GM18507 (cell line): ENCODE data around the gene DUSP22.
"Not testable (repeated sequence)": the region's sequence is repeated elsewhere in the genome, so short reads cannot be mapped to it uniquely, and the experiment has no call there.

Experiments
- DNase-seq: peaks from one replicate; pipeline ENCODE4 v3.0.0; 2011; ENCODE audit warnings: low read depth; ENCODE audit not compliant: insufficient read length; ENCODE audit errors: extremely low spot score
- FAIRE-seq: peaks from 2 replicates; lab custom pipeline; 2011; peaks lifted over from hg19 to GRCh38; lab: Jason Lieb, UNC

The DUSP22 gene

GRCh38 chr6:278494-278893, 13.8 kb upstream of the DUSP22 start:
- DNase-seq (no peak), FAIRE-seq (no peak)

- DNase-seq (no peak), FAIRE-seq (no peak)
Observed at GRCh38 chr6:279341-280029, 12.8 kb upstream of the DUSP22 start.

GRCh38 chr6:280775-281468, 11.4 kb upstream of the DUSP22 start:
- FAIRE-seq (no peak), DNase-seq (no peak)

- no peak for FAIRE-seq
- no peak for DNase-seq
Observed at GRCh38 chr6:281469-282103, 10.7 kb upstream of the DUSP22 start.

DNA sequence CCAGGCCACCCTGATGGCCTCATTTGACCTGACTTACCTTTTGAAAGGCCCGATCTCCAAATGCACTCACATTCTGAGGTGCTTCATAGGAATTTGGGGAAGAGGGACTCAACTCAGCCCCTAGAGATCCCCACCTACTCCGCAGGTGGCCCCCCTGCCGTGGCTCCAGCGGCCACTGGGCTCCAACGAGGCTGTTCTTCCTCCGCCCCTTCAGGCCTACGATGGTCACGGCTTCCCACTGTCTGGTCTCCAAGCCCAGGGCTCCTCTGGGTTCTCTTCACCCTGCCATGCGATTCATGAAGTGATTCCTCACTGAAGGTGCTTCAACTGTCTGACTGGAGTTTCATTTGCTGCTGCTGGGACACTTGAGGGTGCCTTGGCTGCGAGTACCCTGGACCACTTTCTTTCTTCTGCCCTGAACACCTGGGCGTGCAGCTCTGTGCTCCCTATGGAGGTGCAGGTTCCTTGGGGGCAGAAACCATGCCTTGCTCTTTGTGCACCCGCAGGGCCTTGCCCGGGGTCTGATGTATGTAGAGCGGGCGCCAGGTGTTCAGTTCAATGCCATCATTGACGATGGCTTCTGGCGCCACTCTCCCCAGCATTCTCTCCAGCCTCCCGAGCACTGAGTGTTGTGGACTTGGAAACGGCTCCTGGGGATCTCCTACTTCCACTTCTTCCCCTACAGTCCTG, 10.0 kb upstream of the DUSP22 start:
- DNase-seq: no peak
- no peak for FAIRE-seq

- no peak for DNase-seq
- FAIRE-seq: no peak
Observed at GRCh38 chr6:282867-283416, 9.3 kb upstream of the DUSP22 start.

DNA sequence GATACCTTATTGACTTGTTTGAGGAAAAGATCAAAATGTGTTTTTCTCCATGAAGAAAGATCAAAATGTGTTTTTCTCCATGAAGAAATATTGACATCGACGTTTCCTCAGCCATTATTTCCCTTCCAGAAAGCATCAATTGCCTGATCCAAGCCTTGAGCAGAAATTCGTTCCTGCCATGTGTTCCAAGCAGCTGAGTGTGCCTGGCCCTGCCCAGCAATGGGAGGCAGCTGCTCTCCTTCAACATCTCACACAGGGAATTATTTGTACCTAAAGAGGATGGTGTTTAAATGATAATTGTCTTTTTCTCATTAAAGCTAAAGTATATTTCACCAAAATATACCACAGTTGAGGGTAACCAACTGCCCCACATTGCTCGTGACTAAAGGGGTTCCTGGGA, 7.8 kb upstream of the DUSP22 start:
- FAIRE-seq: no peak
- no peak for DNase-seq

DNA sequence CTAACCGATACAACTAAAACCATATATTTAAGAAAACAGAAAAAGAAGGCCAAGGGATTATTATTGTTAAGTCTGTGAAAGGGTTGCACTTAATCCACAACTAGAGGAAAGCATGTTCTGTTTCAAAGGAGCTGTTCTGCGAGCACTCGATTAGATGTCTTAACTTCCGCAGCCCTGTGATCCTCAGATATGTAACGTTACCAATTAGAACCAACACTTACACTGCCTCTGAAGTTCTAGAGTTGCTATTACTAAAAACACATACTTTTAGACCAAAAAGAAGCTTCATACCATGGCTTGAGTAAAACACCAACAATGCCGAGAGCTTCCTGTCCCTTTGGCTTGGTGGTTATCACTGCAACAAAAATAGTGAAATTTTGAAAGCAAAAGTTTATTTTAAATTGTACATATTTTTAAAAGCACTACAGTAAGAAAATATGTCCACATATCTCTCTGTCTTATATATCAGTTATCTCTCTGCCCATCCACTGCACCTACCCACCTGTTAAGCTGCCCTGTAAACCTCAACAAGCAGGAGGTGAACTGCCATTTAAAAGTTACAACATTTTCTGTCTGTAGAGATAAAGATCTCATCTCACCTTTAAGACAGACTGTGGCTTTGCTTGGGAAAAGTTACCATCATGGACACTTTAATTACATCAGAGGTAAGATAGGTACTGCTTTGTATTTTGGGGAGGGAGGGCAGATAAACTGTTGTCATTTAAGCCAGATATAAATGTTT, 7.1 kb upstream of the DUSP22 start:
- FAIRE-seq (peak; percentile 15), DNase-seq (no peak)

DNA sequence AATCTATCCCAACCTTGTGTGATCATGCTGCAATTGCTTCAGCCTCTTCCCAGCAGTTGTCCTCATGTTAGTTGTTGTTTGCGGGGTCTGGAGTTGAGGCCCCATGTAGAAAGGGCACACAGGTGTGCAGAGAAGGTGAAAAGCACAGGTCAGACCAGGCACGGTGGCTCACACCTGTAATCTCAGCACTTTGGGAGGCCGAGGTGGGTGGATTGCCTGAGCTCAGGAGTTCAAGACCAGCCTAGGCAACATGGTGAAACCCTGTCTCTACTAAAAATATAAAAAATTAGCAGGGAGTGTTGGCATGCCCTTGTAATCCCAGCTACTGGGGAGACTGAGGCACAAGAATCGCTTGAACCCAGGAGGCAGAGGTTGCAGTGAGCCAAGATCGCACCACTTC, 6.4 kb upstream of the DUSP22 start:
- DNase-seq, FAIRE-seq: not testable (repeated sequence)

DNA sequence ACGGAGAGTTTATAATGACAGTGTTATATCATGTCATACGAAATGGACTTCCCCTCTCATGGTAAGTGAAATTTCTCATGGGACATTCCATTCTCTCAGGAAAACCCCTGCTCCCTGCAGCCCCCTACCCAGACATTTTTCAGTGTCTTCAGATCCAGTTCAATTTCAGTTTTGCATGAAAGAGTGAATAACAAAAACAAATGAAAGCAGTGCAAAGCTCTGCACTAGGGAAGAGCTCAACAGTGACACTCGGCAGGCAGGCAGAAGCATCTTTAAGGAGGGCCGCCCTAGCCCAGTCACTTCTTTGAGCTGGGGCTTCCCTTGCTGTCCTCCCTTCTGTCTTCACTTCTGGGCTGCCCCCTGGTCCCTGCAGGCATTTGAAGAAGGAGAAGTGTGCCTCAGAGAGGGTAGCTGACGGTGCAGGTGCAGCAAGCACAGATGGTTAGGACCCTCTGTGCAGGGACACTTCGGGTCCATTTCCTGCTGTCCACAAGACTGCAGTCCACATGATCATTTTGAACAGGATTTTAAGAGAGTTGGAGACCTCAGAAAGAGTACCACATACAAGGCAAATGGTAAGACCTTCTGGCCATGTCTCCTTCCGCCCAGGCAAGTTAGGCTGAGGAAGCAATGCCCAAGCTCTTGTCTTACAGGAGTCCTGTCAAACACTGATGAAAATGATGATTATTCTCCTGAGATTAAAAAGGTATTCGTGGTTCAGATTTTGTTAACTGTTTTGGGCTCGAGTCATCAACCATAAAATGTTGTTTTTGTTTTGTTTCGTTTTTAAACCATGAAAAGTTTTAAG, 5.4 kb upstream of the DUSP22 start:
- FAIRE-seq: peak; percentile 70

GRCh38 chr6:287489-287860, 4.8 kb upstream of the DUSP22 start:
- DNase-seq (no peak), FAIRE-seq (peak; percentile 63)

More for the DNA sequence above, 5.4 kb upstream of the DUSP22 start:
- DNase-seq: no peak

- DNase-seq (no peak), FAIRE-seq (peak; percentile 48)
Observed at GRCh38 chr6:288866-289265, 3.4 kb upstream of the DUSP22 start.

DNA sequence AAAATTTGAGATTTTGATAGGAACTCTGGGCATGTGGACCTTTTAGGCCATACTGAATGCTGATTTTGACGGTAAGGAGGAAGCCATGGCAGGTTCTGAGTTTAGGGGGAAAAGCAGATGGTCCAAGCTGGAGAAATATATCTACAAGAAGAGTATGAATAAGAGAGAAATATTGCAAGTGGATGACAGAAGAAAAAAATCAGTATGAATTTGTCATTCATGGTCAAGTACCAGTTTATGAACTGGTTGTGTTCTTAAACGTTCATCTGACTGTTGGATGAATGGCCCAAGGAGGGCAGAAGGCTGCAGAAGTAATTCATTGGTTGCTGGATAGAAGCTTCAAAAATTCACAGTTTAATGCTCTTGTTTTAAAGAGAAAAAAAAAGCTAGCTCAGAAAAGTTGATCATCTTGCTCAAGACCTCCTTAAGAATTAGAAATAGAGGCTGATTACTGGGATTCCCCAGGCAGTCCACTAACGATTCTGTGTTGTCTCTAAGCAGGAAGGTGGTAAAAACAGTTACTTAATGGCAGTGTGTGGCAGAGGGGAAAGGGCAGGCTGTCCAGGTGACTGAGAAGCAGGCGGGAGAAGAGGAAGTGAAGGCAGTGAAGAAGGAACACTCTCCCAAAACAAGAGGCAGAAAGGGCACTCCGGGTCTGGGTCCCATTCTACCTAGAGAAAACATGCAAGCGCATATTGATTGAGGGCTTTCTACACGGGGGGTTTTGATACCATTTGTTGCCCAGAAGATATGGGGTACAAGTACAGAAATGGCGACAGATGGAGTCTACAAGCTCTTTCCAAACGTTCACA, 2.0 kb upstream of the DUSP22 start:
- DNase-seq: no peak

GRCh38 chr6:291204-291696, 1.0 kb upstream of the DUSP22 start:
- DNase-seq: no peak
- FAIRE-seq: peak; percentile 87

More for the DNA sequence above, 2.0 kb upstream of the DUSP22 start:
- FAIRE-seq: peak; percentile 86

GRCh38 chr6:292506-293192, 362 bp downstream of the DUSP22 start:
- DNase-seq (no peak), FAIRE-seq (peak; percentile 89)

DNA sequence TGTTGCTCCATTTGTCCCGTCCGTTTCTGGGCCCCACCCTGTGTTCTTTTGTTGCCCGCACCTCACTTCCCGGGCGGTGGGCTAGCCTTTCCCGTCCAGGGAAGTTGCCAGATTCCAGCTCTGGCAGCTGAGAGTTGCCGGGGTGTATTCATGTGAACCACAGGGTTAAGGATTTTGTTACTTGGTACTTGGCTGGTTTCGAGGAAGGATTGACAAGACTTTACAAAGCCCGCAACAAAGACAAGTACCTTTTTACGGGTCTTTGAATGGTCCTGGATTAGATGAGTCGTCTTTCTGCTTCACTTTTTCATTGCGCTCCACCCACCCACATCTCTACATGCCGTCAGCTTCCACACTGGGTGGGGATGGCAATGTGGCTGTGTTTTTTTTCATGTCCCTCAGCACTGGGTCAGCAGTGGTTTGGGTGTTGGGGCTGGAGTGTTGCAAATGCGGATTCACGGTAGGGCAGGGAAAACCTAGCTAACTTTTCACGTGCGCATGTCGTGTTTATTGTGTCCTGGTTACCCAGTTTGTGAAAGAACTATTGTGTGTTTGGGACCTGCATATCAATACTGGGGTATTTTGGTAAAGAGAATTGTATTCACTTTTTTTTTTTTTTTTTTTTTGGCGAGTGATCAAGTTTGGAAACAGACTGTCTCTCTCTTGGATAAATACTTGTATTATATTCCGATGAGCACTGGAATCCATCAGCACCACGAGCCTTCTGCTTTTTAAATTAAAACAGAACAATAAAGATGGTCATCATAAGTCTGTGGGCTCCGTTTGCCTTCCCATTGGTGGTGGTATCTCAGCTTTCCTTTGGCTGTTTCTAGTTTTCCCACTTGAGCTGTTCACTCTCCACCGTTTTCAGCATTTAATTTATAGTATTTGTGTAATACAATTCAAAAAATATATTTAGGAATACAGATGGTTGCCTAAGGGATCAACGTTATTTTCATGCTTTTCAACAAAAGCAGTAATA, 1.2 kb downstream of the DUSP22 start:
- DNase-seq (no peak), FAIRE-seq (peak; percentile 59)
